ENCODE measurements around the gene LLGL1.

The LLGL1 gene

DNA sequence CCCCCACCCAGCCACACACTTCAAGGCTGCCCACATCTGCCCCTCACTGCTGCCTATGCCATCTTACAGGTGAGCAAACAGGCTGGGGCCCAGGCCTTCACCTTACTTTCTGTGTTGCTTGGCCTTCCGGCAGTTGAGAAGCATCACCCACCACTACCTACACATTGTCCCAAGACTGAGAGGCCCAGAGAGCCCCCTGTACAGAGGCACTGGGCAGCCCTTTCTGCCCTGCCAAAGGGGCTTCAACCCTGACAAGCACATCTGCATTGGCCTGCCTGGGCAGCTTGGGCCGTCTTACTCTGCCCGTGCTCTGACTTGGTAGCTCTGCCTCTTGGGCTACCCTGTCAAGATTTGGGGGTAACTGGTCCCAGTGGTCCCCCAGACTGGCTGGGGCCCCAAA is 36.2 kb downstream of the LLGL1 start:
- no peak for TF ChIP-seq OSR1 (CRISPR knock-in tag; IDR thresholded peaks at IDR 0.05)
- ATAC-seq: no peak

DNA sequence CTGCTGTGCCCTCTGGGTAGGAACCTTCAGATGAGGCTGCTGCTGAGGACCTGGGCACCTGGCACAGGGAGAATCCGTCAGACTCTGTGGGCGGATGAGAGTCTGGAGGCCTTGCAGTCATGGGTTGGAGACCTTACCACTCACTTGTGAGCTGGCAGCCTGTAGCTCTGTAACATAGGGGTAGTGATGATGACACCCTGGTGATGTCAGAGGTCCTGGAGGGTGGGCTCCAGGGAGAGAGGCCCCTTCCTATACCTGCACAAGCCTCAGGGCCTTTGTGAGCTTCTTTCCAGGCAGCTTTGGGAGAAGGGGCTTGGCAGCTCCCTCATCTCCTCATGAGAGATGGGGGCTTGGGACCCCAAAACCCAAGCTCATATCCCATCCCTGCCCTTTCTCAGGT is 36.7 kb downstream of the LLGL1 start:
- TF ChIP-seq ZNF8 (CRISPR knock-in tag; IDR thresholded peaks at IDR 0.05) (no peak), ISL1 (CRISPR knock-in tag; IDR thresholded peaks at IDR 0.05) (no peak), OSR1 (CRISPR knock-in tag; IDR thresholded peaks at IDR 0.05) (no peak), TCF4 (CRISPR knock-in tag; IDR thresholded peaks at IDR 0.05; ENCODE audit: borderline replicate concordance) (no peak), BACH2 (CRISPR knock-in tag; IDR thresholded peaks at IDR 0.05; ENCODE audit: borderline replicate concordance) (no peak), ZC3H10 (CRISPR knock-in tag; IDR thresholded peaks at IDR 0.05) (no peak)
- TF ChIP-seq, protein P1, sequence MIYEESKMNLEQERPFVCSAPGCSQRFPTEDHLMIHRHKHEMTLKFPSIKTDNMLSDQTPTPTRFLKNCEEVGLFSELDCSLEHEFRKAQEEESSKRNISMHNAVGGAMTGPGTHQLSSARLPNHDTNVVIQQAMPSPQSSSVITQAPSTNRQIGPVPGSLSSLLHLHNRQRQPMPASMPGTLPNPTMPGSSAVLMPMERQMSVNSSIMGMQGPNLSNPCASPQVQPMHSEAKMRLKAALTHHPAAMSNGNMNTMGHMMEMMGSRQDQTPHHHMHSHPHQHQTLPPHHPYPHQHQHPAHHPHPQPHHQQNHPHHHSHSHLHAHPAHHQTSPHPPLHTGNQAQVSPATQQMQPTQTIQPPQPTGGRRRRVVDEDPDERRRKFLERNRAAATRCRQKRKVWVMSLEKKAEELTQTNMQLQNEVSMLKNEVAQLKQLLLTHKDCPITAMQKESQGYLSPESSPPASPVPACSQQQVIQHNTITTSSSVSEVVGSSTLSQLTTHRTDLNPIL (CRISPR knock-in tag; IDR thresholded peaks at IDR 0.05; ENCODE audit: low read depth): no peak
- ATAC-seq: no peak

DNA sequence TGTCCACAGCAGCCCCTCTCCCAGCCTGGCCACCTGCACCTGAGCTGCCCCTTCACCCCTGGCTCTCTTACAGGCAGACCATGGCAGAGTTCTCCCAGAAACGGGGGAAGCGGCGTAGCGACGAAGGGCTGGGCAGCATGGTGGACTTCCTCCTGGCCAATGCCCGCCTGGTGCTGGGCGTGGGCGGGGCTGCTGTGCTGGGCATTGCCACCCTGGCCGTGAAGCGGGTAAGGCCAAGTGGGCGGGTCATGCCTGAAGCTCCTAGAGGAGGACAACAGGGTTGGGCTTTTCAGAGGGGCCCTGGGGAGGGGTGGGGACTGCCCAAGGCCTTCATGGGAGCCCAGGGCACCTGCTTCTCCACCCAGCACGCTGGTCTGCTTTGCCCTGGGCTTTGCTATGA is 37.2 kb downstream of the LLGL1 start:
- no peak for TF ChIP-seq ISL1 (CRISPR knock-in tag; IDR thresholded peaks at IDR 0.05)
- TF ChIP-seq ESRRG (CRISPR knock-in tag; IDR thresholded peaks at IDR 0.05): no peak
- TF ChIP-seq, protein P2, sequence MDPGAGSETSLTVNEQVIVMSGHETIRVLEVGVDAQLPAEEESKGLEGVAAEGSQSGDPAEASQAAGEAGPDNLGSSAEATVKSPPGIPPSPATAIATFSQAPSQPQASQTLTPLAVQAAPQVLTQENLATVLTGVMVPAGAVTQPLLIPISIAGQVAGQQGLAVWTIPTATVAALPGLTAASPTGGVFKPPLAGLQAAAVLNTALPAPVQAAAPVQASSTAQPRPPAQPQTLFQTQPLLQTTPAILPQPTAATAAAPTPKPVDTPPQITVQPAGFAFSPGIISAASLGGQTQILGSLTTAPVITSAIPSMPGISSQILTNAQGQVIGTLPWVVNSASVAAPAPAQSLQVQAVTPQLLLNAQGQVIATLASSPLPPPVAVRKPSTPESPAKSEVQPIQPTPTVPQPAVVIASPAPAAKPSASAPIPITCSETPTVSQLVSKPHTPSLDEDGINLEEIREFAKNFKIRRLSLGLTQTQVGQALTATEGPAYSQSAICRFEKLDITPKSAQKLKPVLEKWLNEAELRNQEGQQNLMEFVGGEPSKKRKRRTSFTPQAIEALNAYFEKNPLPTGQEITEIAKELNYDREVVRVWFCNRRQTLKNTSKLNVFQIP (CRISPR knock-in tag; IDR thresholded peaks at IDR 0.05; ENCODE audit: borderline replicate concordance, low read depth): no peak
- no peak for TF ChIP-seq ZNF70 (CRISPR knock-in tag; IDR thresholded peaks at IDR 0.05)
- TF ChIP-seq, protein P3, sequence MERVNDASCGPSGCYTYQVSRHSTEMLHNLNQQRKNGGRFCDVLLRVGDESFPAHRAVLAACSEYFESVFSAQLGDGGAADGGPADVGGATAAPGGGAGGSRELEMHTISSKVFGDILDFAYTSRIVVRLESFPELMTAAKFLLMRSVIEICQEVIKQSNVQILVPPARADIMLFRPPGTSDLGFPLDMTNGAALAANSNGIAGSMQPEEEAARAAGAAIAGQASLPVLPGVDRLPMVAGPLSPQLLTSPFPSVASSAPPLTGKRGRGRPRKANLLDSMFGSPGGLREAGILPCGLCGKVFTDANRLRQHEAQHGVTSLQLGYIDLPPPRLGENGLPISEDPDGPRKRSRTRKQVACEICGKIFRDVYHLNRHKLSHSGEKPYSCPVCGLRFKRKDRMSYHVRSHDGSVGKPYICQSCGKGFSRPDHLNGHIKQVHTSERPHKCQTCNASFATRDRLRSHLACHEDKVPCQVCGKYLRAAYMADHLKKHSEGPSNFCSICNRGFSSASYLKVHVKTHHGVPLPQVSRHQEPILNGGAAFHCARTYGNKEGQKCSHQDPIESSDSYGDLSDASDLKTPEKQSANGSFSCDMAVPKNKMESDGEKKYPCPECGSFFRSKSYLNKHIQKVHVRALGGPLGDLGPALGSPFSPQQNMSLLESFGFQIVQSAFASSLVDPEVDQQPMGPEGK (CRISPR knock-in tag; IDR thresholded peaks at IDR 0.05; ENCODE audit: borderline replicate concordance): no peak
- TF ChIP-seq OSR1 (CRISPR knock-in tag; IDR thresholded peaks at IDR 0.05): no peak
- TF ChIP-seq GLIS3 (CRISPR knock-in tag; IDR thresholded peaks at IDR 0.05): no peak
- TF ChIP-seq, protein P4, sequence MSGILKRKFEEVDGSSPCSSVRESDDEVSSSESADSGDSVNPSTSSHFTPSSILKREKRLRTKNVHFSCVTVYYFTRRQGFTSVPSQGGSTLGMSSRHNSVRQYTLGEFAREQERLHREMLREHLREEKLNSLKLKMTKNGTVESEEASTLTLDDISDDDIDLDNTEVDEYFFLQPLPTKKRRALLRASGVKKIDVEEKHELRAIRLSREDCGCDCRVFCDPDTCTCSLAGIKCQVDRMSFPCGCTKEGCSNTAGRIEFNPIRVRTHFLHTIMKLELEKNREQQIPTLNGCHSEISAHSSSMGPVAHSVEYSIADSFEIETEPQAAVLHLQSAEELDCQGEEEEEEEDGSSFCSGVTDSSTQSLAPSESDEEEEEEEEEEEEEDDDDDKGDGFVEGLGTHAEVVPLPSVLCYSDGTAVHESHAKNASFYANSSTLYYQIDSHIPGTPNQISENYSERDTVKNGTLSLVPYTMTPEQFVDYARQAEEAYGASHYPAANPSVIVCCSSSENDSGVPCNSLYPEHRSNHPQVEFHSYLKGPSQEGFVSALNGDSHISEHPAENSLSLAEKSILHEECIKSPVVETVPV (CRISPR knock-in tag; IDR thresholded peaks at IDR 0.05): no peak
- TF ChIP-seq PPARA (CRISPR knock-in tag; IDR thresholded peaks at IDR 0.05; ENCODE audit: borderline replicate concordance): no peak
- no peak for TF ChIP-seq TCF4 (CRISPR knock-in tag; IDR thresholded peaks at IDR 0.05; ENCODE audit: borderline replicate concordance)
- TF ChIP-seq CSDC2 (CRISPR knock-in tag; IDR thresholded peaks at IDR 0.05): no peak
- no peak for TF ChIP-seq ZFP3 (CRISPR knock-in tag; IDR thresholded peaks at IDR 0.05)
- TF ChIP-seq RARB (CRISPR knock-in tag; IDR thresholded peaks at IDR 0.05): no peak
- TF ChIP-seq, protein P1 (CRISPR knock-in tag; IDR thresholded peaks at IDR 0.05; ENCODE audit: low read depth): no peak
- no peak for TF ChIP-seq ZNF8 (CRISPR knock-in tag; IDR thresholded peaks at IDR 0.05)
- no peak for TF ChIP-seq BACH2 (CRISPR knock-in tag; IDR thresholded peaks at IDR 0.05; ENCODE audit: borderline replicate concordance)
- no peak for TF ChIP-seq TOX (CRISPR knock-in tag; IDR thresholded peaks at IDR 0.05; ENCODE audit: borderline replicate concordance)
- no peak for ATAC-seq

DNA sequence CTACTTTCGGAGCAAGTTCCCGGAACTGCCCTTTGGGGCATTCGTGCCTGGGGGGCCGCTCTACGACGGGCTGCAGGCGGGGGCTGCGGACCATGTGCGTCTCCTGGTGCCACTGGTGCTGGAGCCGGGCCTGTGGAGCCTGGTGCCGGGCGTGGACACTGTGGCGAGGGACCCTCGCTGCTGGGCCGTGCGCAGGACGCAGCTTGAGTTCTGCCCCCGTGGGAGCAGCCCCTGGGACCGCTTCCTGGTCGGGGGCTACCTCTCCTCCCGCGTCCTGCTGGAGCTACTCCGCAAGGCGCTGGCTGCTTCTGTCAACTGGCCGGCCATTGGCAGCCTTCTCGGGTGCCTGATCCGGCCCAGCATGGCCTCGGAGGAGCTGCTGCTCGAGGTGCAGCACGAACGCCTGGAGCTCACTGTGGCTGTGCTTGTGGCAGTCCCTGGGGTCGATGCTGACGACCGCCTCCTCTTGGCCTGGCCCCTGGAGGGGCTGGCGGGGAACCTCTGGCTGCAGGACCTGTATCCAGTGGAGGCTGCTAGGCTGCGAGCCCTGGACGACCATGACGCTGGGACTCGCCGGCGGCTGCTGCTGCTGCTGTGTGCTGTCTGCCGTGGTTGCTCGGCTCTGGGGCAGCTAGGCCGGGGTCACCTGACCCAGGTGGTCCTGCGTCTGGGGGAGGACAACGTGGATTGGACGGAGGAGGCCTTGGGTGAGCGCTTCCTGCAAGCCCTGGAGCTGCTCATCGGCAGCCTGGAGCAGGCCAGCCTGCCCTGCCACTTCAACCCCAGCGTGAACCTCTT is 38.6 kb downstream of the LLGL1 start:
- no peak for ATAC-seq
- no peak for TF ChIP-seq ISL1 (CRISPR knock-in tag; IDR thresholded peaks at IDR 0.05)
- TF ChIP-seq, protein P4 (CRISPR knock-in tag; IDR thresholded peaks at IDR 0.05): no peak
- no peak for TF ChIP-seq ZC3H10 (CRISPR knock-in tag; IDR thresholded peaks at IDR 0.05)
- no peak for TF ChIP-seq ZNF565 (CRISPR knock-in tag; conservative IDR thresholded peaks at IDR 0.05; ENCODE audit: low read depth)
- TF ChIP-seq BACH2 (CRISPR knock-in tag; IDR thresholded peaks at IDR 0.05; ENCODE audit: borderline replicate concordance): no peak
- TF ChIP-seq, protein P2 (CRISPR knock-in tag; IDR thresholded peaks at IDR 0.05; ENCODE audit: borderline replicate concordance, low read depth): no peak
- TF ChIP-seq PPARA (CRISPR knock-in tag; IDR thresholded peaks at IDR 0.05; ENCODE audit: borderline replicate concordance): no peak
- TF ChIP-seq ZNF8 (CRISPR knock-in tag; IDR thresholded peaks at IDR 0.05): no peak
- TF ChIP-seq, protein P3 (CRISPR knock-in tag; IDR thresholded peaks at IDR 0.05; ENCODE audit: borderline replicate concordance): no peak
